Neural crest cell (in vitro differentiated cells): ENCODE measurements around the gene BEX1. TPM values are rescaled to one million over a fixed set of nuclear protein-coding genes. Genes with fewer than 3 reads are reported as not detected.

Experiments used
- DNase-seq: peaks from one replicate; pipeline ENCODE4 v3.0.0; 2021; ENCODE audit warnings: low read depth, mixed read lengths, low spot score
- H3K27ac Mint-ChIP-seq: one replicate; pipeline ENCODE4 v1.8.0; 2021; ENCODE audit warnings: mild to moderate bottlenecking, mixed read lengths; ENCODE audit not compliant: unreplicated experiment
- H3K27me3 Mint-ChIP-seq: 2 replicates; pipeline ENCODE4 v1.8.0; 2021; ENCODE audit warnings: low read depth, mild to moderate bottlenecking, mixed read lengths
- H3K36me3 Mint-ChIP-seq: 2 replicates; pipeline ENCODE4 v1.8.0; 2021; ENCODE audit warnings: low read depth, mild to moderate bottlenecking, mixed read lengths
- H3K4me1 Mint-ChIP-seq: 2 replicates; pipeline ENCODE4 v1.8.0; 2021; ENCODE audit warnings: mixed read lengths
- H3K4me3 Mint-ChIP-seq: one replicate; pipeline ENCODE4 v1.8.0; 2021; ENCODE audit warnings: mild to moderate bottlenecking, mixed read lengths
- H3K9me3 Mint-ChIP-seq: 2 replicates; pipeline ENCODE4 v1.8.0; 2021; ENCODE audit warnings: mixed read lengths
- total RNA-seq: library from RNA; stranded (reverse); gene quantifications from 2 replicates; pipeline ENCODE4 v1.2.1, GENCODE V29; 2021
- TF ChIP-seq, protein P1 (sequence below): fragments of 200-600 bp; sonication (generic); conservative IDR thresholded peaks from 2 replicates; pipeline ENCODE4 v1.5.0; 2021; ENCODE audit warnings: antibody characterized with exemption, mild to moderate bottlenecking

The BEX1 gene
- total RNA-seq, 1 donor from 2014 or later, result 60.0 TPM

DNA sequence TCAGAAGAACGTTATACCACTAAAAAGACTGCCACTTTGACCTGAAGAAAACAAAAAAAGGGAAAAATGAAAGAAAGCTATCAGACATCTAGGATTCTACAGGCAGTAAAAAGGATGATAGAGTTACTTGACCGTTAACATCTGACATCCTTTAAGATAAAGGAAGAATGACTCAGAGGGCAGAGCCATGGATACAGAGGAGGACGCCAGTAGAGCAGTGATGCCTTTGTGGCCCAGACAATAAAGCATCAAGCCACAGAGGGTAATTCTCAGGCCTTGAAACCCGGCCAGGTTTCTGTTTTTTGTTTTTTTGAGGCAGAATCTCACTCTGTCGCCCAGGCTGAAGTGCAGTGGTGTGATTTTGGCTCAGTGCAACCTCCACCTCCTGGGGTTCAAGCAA lies 9.5 kb upstream of the BEX1 start:
- DNase-seq, result no peak
- H3K4me1 Mint-ChIP-seq, result peaks cover 4% of the 10 kb centered on the region
- no peak overlapping the region for H3K27ac Mint-ChIP-seq
- TF ChIP-seq, protein P1, sequence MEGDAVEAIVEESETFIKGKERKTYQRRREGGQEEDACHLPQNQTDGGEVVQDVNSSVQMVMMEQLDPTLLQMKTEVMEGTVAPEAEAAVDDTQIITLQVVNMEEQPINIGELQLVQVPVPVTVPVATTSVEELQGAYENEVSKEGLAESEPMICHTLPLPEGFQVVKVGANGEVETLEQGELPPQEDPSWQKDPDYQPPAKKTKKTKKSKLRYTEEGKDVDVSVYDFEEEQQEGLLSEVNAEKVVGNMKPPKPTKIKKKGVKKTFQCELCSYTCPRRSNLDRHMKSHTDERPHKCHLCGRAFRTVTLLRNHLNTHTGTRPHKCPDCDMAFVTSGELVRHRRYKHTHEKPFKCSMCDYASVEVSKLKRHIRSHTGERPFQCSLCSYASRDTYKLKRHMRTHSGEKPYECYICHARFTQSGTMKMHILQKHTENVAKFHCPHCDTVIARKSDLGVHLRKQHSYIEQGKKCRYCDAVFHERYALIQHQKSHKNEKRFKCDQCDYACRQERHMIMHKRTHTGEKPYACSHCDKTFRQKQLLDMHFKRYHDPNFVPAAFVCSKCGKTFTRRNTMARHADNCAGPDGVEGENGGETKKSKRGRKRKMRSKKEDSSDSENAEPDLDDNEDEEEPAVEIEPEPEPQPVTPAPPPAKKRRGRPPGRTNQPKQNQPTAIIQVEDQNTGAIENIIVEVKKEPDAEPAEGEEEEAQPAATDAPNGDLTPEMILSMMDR, result no peak
- H3K4me3 Mint-ChIP-seq, result no peak overlapping the region
- peaks cover 3% of the 10 kb centered on the region for H3K9me3 Mint-ChIP-seq
- H3K36me3 Mint-ChIP-seq, result no peaks in the 10 kb centered on the region
- H3K27me3 Mint-ChIP-seq, result no peaks in the 10 kb centered on the region

GRCh38 chrX:103066606-103067005 lies 2.6 kb upstream of the BEX1 start:
- H3K9me3 Mint-ChIP-seq, result peaks cover 6% of the 10 kb centered on the region
- H3K36me3 Mint-ChIP-seq, result peaks cover 4% of the 10 kb centered on the region
- H3K4me1 Mint-ChIP-seq, result peaks cover 6% of the 10 kb centered on the region
- H3K27me3 Mint-ChIP-seq, result peaks cover 5% of the 10 kb centered on the region
- H3K4me3 Mint-ChIP-seq, result no peak overlapping the region
- TF ChIP-seq, protein P1, result no peak
- DNase-seq, result no peak
- no peak overlapping the region for H3K27ac Mint-ChIP-seq

DNA sequence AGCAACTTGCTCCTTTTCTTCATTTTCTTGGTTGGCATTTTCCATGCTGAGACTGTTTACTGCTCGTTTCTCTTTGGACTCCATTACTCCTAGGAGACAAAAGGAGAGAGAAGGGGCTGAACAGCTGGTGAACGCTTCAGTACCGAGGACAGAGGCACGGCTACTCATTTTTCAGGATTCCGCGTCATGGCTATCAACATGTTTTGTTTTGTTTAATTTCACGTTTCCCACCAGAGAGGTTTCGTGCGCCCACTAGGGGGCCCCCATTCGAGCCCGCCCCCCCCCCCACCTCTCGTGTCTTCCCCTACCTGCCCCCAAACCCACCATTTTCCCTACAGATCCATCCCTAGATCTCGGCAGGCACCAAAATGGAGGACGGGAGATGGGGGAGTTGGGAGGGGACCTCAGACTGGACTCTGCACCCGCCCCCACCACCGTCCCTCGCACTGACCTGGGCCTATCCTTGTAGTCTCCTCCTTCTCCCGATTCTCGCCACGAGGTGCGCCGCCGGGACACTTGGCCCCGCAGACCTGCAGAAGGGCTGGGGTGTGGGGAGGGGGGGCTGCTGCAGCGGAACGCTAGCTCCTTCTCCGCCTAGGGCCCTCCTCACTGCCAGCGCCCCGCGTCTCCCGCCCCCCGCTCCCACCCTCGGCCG lies 653 bp downstream of the BEX1 start:
- Mint-ChIP-seq H3K27me3 (peaks cover 5% of the 10 kb centered on the region), H3K36me3 (peaks cover 6% of the 10 kb centered on the region), H3K4me3 (peak overlapping the region; percentile 82), H3K27ac (no peak overlapping the region), H3K9me3 (peaks cover 6% of the 10 kb centered on the region), H3K4me1 (peaks cover 6% of the 10 kb centered on the region)
- TF ChIP-seq, protein P1, result peak; percentile 44
- DNase-seq, result peak; percentile 37

DNA sequence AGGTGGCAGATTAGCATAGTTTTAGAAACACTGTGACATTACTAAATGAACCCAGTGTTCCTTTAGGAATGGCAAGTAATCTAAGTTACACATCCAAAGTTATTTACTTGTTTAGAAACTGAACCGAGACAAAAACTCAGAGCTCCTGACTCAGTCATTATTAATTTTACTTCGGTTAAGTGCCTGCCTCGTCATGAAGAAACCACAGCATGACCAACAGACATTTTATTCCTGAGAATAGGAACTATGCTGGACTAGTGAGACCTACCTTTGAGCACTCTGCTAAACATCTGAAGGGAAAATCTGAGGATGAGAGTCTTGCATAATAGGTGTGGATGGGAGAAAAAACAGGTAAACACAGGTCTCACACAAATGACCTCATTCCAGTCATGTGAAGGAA lies 2.5 kb downstream of the BEX1 start:
- Mint-ChIP-seq H3K9me3 (peaks cover 6% of the 10 kb centered on the region), H3K4me3 (peak overlapping the region; percentile 57), H3K27ac (no peak overlapping the region), H3K27me3 (peaks cover 5% of the 10 kb centered on the region), H3K36me3 (peaks cover 6% of the 10 kb centered on the region), H3K4me1 (peaks cover 6% of the 10 kb centered on the region)
- DNase-seq, result no peak
- TF ChIP-seq, protein P1, result no peak

- peaks cover 2% of the 10 kb centered on the region for H3K36me3 Mint-ChIP-seq
- H3K9me3 Mint-ChIP-seq, result no peaks in the 10 kb centered on the region
- H3K27ac Mint-ChIP-seq, result no peak overlapping the region
- no peaks in the 10 kb centered on the region for H3K4me1 Mint-ChIP-seq
- TF ChIP-seq, protein P1, result no peak
- no peak overlapping the region for H3K4me3 Mint-ChIP-seq
- no peaks in the 10 kb centered on the region for H3K27me3 Mint-ChIP-seq
- no peak for DNase-seq
Observed at GRCh38 chrX:103056902-103057301, 7.1 kb downstream of the BEX1 start.
